ENCODE measurements around the gene AMIGO3. TPM values are rescaled to one million over a fixed set of nuclear protein-coding genes. Genes with fewer than 3 reads are reported as not detected.
A peak's percentile ranks its signal among the peaks of the same experiment; 100 is the strongest.
"Not testable (repeated sequence)": the region's sequence is repeated elsewhere in the genome, so short reads cannot be mapped to it uniquely, and the experiment has no call there.

Gene AMIGO3
- total RNA-seq, 1 experiment from 2014 or later, result 1.0 TPM

DNA sequence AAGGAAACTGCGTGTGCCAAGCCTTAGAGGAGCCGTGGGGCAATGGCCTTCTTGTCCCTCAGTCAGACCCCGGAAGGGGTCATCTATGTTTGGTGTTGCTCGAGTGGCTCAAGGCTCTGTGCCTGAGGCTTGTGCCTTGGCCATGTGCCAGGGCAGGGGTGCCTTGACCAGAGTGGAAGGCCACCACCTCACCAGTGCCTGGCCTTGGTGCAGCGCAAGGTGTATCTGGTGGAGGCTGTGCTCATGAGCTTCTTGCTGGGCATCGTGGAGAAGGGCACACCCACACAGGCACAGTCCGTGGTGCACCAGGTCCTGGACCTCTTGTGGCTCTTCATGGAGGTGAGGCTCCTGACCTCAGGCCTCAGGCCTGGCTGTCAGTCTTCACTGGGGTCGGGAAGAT, 19.5 kb downstream of the AMIGO3 start:
- Histone ChIP-seq H4K20me1 (ENCODE audit: insufficient read depth) (no peaks in the 10 kb centered on the region), H2AFZ (no peak overlapping the region), H3K4me3 (no peak overlapping the region), H3K9me2 (ENCODE audit: insufficient read depth) (no peaks in the 10 kb centered on the region), H3K9me3 (ENCODE audit: insufficient read depth, low read depth) (no peaks in the 10 kb centered on the region), H3K4me1 (replicated peaks; ENCODE audit: insufficient read depth) (no peaks in the 10 kb centered on the region), H3K4me2 (no peak overlapping the region), H3K27ac (no peak overlapping the region), H3K36me3 (ENCODE audit: low read depth) (no peaks in the 10 kb centered on the region), H3F3A (ENCODE audit: insufficient read depth, low read depth) (no peaks in the 10 kb centered on the region), H3K27me3 (ENCODE audit: insufficient read depth, low read depth) (no peaks in the 10 kb centered on the region), H3K79me2 (ENCODE audit: low read depth) (no peaks in the 10 kb centered on the region)
- intact Hi-C loops (cut with micrococcal nuclease; ENCODE audit: unreplicated experiment), result loop anchor here (5.0 to 10.0 kb wide), 2 partner anchors 207 to 485 kb away; no protein-coding TSS in a partner anchor
- DNase-seq, result no peak
- CTCF ChIA-PET, result no interaction called here
- BruUV-seq (replicated peaks), result no TSS peak
- no peak for TF ChIP-seq EZH2 (IDR thresholded peaks at IDR 0.05; ENCODE audit: low read depth)
- TF ChIP-seq, protein P1, sequence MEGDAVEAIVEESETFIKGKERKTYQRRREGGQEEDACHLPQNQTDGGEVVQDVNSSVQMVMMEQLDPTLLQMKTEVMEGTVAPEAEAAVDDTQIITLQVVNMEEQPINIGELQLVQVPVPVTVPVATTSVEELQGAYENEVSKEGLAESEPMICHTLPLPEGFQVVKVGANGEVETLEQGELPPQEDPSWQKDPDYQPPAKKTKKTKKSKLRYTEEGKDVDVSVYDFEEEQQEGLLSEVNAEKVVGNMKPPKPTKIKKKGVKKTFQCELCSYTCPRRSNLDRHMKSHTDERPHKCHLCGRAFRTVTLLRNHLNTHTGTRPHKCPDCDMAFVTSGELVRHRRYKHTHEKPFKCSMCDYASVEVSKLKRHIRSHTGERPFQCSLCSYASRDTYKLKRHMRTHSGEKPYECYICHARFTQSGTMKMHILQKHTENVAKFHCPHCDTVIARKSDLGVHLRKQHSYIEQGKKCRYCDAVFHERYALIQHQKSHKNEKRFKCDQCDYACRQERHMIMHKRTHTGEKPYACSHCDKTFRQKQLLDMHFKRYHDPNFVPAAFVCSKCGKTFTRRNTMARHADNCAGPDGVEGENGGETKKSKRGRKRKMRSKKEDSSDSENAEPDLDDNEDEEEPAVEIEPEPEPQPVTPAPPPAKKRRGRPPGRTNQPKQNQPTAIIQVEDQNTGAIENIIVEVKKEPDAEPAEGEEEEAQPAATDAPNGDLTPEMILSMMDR (conservative IDR thresholded peaks at IDR 0.05), result no peak
- POLR2A ChIA-PET (ENCODE audit: unreplicated experiment), result no interaction called here

DNA sequence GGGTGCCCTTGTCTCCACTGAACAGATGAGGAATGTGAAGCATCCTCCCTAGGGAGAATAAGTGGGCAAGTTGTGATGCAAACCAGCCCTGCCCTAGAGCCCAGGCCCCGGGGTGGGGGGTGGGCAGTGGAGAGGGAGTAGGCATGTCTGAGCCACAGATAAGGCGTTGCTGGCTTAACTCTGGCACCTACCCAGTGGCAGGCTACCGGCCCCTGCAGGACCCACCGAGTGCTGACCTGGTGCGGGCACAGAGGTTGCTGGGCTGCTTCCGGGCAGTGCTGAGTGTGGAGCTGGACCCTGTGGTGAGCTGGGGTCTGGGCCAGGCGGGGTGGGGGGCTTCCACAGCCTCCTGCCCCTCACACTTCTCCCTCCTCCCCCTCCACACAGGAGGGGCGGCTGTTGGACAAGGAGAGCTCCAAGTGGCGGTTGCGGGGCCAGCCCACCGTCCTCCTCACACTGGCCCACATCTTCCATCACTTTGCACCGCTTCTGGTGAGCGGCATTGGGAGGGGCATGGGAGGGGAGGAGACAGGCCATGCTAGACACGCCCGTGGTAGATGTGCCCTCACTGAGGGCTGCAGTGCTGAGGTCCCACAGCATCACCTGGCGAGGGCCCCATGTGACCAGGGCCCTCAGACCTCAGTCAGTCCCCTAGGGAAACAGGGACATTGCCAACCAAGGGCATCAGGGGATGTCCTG, 20.1 kb downstream of the AMIGO3 start:
- intact Hi-C loops (cut with micrococcal nuclease; ENCODE audit: unreplicated experiment), result no loop called here
- no TSS peak for BruUV-seq (replicated peaks)
- Histone ChIP-seq H3F3A (ENCODE audit: insufficient read depth, low read depth) (no peaks in the 10 kb centered on the region), H3K9me3 (ENCODE audit: insufficient read depth, low read depth) (no peaks in the 10 kb centered on the region), H3K27ac (no peak overlapping the region), H2AFZ (no peak overlapping the region), H3K9me2 (ENCODE audit: insufficient read depth) (no peaks in the 10 kb centered on the region), H3K4me1 (replicated peaks; ENCODE audit: insufficient read depth) (no peaks in the 10 kb centered on the region), H3K36me3 (ENCODE audit: low read depth) (no peaks in the 10 kb centered on the region), H3K4me2 (no peak overlapping the region), H3K4me3 (no peak overlapping the region), H3K27me3 (ENCODE audit: insufficient read depth, low read depth) (no peaks in the 10 kb centered on the region), H4K20me1 (ENCODE audit: insufficient read depth) (no peaks in the 10 kb centered on the region), H3K79me2 (ENCODE audit: low read depth) (no peaks in the 10 kb centered on the region)
- ChIA-PET CTCF (no interaction called here), POLR2A (ENCODE audit: unreplicated experiment) (no interaction called here)
- DNase-seq, result no peak
- no peak for TF ChIP-seq EZH2 (IDR thresholded peaks at IDR 0.05; ENCODE audit: low read depth)

DNA sequence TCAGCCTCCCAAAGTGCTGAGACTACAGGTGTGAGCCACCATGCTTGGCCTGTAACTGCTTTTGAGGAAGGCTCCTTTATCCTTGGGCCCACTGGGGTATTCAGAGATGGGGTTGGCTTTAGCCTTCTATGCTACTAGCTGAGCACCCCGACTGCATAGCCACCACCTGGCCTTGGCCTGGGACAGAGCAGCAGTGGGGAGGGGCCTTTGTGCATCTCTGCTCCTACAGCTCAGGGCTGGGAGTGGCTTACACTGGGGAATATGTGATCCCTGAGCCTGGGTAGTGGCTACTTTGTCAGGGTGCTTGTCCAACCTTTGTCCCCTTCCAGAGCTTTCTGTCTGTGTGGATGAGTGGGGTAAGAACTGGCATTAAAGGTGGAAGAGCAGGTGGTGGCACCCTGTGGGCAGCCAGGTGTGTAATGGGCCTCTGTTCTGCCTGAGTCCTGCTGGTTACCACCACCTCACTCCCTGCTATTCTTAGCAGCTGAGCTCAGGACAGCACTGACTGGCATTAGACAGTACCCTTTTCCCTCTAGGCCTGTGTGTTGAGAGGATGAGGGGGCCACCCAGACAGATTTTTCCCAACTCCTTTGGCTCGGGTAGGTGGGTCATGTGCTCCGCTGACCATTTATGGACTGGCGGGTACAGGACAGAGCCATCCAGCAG, 24.0 kb downstream of the AMIGO3 start:
- H3K36me3 ChIP-seq (ENCODE audit: low read depth); BruUV-seq (replicated peaks); H3K4me2 ChIP-seq; POLR2A ChIA-PET (ENCODE audit: unreplicated experiment); H3K27me3 ChIP-seq (ENCODE audit: insufficient read depth, low read depth); H3K9me3 ChIP-seq (ENCODE audit: insufficient read depth, low read depth); CTCF ChIA-PET; H3K79me2 ChIP-seq (ENCODE audit: low read depth); H3K27ac ChIP-seq; H3K9me2 ChIP-seq (ENCODE audit: insufficient read depth); DNase-seq; H2AFZ ChIP-seq; H3K4me1 ChIP-seq (replicated peaks; ENCODE audit: insufficient read depth); H3K4me3 ChIP-seq; H3F3A ChIP-seq (ENCODE audit: insufficient read depth, low read depth); intact Hi-C loops (cut with micrococcal nuclease; ENCODE audit: unreplicated experiment); H4K20me1 ChIP-seq (ENCODE audit: insufficient read depth): not testable (repeated sequence)

DNA sequence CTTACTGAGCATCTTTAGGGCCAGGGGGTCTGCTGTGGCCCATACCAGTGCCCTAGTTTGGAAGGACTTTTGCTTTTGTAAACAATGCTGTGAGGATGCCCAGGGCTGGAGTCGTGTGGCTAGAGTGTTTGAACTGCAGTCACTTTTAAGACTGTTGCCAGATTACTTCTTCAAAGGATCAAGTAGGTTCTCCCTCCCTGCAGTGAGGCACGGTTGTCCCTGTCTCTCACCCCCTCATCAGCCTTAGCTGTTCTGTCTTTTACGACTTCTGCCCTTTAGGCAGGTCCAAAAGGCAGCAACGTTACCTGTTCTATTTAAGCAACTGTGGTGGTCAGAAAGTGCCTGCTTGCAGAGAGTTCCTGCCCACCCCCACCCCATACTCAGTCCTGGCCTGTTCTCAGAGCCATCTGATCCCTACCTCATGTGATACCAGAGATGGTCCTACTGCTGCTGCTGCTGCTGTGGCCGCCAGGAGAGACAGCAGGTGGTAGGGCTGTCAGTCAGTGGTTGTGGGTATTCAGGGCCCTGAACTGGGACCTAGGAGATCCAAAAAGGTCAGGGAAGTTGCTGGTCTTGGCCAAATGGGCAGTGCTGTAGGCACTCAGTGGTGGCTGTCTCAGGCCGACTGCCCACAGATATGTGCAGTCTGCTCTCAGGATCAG, 24.9 kb downstream of the AMIGO3 start:
- H3F3A ChIP-seq (ENCODE audit: insufficient read depth, low read depth); H3K4me1 ChIP-seq (replicated peaks; ENCODE audit: insufficient read depth); H4K20me1 ChIP-seq (ENCODE audit: insufficient read depth); H3K9me3 ChIP-seq (ENCODE audit: insufficient read depth, low read depth); POLR2A ChIA-PET (ENCODE audit: unreplicated experiment); BruUV-seq (replicated peaks); H3K27me3 ChIP-seq (ENCODE audit: insufficient read depth, low read depth); DNase-seq; H3K4me3 ChIP-seq; H3K36me3 ChIP-seq (ENCODE audit: low read depth); H3K27ac ChIP-seq; H2AFZ ChIP-seq; intact Hi-C loops (cut with micrococcal nuclease; ENCODE audit: unreplicated experiment); H3K4me2 ChIP-seq; H3K79me2 ChIP-seq (ENCODE audit: low read depth); H3K9me2 ChIP-seq (ENCODE audit: insufficient read depth); CTCF ChIA-PET: not testable (repeated sequence)

DNA sequence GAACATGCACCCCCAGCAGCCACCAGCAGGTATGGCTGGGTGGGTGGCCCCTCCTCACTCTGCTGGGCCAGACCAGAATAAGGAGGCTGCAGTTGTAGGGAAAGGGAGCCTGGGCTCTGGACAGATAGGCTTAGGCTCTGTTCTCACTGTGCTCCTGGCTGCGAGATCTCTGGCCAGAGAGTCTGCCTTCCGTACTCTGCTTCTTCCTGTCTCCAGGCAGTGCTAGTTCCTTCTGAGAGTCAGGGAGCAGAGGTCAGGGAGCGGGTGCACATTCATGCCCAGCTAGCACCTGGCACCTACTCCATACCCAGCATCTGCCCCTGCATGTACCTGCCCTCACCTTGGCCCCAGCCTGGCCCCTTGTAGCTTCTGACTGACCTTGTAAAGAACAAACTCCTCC, 28.0 kb downstream of the AMIGO3 start:
- H3K4me2 ChIP-seq; CTCF ChIA-PET; POLR2A ChIA-PET (ENCODE audit: unreplicated experiment): not testable (repeated sequence)

DNA sequence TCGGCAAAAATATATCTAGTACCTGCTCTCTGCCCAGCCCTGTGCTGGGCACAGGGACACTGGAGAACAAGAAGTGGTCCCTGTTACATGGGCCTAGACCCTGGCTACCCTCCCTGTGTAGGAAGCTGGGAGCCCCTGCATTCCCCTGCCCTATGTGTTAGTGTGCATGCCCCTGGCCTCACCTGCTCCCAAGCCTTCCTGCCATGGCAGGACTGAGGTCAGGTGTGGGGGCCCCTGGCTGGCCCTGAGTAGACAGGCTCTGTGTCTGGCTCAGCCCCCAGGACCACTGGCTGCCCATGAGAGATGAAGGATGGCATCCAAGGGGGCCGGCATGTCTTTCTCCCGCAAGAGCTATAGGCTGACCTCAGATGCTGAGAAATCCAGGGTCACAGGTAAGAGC, 28.6 kb downstream of the AMIGO3 start:
- CTCF ChIA-PET; H3K27ac ChIP-seq; H3K4me1 ChIP-seq (replicated peaks; ENCODE audit: insufficient read depth); intact Hi-C loops (cut with micrococcal nuclease; ENCODE audit: unreplicated experiment); H3F3A ChIP-seq (ENCODE audit: insufficient read depth, low read depth); H4K20me1 ChIP-seq (ENCODE audit: insufficient read depth); H3K27me3 ChIP-seq (ENCODE audit: insufficient read depth, low read depth); H3K36me3 ChIP-seq (ENCODE audit: low read depth); H3K9me3 ChIP-seq (ENCODE audit: insufficient read depth, low read depth); H3K79me2 ChIP-seq (ENCODE audit: low read depth); H3K9me2 ChIP-seq (ENCODE audit: insufficient read depth); H2AFZ ChIP-seq; BruUV-seq (replicated peaks); POLR2A ChIA-PET (ENCODE audit: unreplicated experiment); DNase-seq: not testable (repeated sequence)
- Histone ChIP-seq H3K4me3 (peak overlapping the region; percentile 95; the same call in 1 of the 2 replicates), H3K4me2 (peak overlapping the region; percentile 74)

More for the DNA sequence above, 28.0 kb downstream of the AMIGO3 start:
- H3K9me2 ChIP-seq (ENCODE audit: insufficient read depth); H3K27me3 ChIP-seq (ENCODE audit: insufficient read depth, low read depth); H2AFZ ChIP-seq; H4K20me1 ChIP-seq (ENCODE audit: insufficient read depth); intact Hi-C loops (cut with micrococcal nuclease; ENCODE audit: unreplicated experiment); H3K4me3 ChIP-seq; H3F3A ChIP-seq (ENCODE audit: insufficient read depth, low read depth); H3K27ac ChIP-seq; H3K79me2 ChIP-seq (ENCODE audit: low read depth); H3K36me3 ChIP-seq (ENCODE audit: low read depth); H3K4me1 ChIP-seq (replicated peaks; ENCODE audit: insufficient read depth); DNase-seq; H3K9me3 ChIP-seq (ENCODE audit: insufficient read depth, low read depth); BruUV-seq (replicated peaks): not testable (repeated sequence)
